Measurements from ENCODE around the gene ADISSP.

The ADISSP gene

DNA sequence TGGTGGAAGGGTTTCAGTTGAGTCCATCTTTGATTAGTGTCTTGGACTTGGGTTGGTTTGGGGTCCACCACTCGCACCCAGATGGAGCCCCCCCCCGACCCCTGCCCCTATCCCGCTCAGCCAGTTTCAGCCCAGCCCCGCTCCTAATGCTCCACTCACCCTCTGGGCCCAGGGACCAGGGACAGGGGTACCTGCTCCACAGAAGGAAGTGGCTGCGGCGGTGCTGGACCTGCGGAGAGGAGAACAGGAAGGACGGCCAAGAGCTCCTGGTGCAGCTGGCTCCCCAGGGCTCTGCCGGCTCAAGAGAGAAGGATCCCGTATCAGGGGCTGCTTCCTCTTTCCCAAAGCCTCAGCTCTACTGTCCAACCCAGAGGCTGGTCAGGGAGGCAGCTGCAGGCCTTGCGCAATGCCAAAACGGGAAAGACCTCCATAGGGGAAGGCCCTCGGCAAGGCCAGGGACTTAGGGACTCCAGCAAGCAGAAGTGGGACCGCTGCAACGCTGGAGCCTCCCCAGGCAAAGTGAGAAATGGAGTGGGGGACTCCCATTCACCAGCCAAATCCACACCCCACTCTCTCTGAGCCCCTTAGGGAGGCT lies 55.2 kb downstream of the ADISSP start, which contains the start of gene SIGLEC1:
TSS of gene SIGLEC1 (minus strand) at position 322 of the 595 bp plus-strand sequence. CDS start 5,472 bp downstream, outside the sequence.
- H3K9ac ChIP-seq (ENCODE audit: low read depth, low read length) = no peak within 1 kb of the TSS
- no peaks in the 10 kb centered on the region for H3K36me3 ChIP-seq (ENCODE audit: control insufficient read depth, insufficient read depth, low read length)
- no peaks in the 10 kb centered on the region for H3K4me1 ChIP-seq (ENCODE audit: control insufficient read depth, insufficient read depth, low read length)
- no peaks in the 10 kb centered on the region for H3K27me3 ChIP-seq (ENCODE audit: control insufficient read depth, insufficient read depth, low read length)
- H3K9me3 ChIP-seq (ENCODE audit: control insufficient read depth, insufficient read depth, low read length) = no peaks in the 10 kb centered on the region
- no peak within 1 kb of the TSS for H3K4me3 ChIP-seq (ENCODE audit: low read depth, low read length)

DNA sequence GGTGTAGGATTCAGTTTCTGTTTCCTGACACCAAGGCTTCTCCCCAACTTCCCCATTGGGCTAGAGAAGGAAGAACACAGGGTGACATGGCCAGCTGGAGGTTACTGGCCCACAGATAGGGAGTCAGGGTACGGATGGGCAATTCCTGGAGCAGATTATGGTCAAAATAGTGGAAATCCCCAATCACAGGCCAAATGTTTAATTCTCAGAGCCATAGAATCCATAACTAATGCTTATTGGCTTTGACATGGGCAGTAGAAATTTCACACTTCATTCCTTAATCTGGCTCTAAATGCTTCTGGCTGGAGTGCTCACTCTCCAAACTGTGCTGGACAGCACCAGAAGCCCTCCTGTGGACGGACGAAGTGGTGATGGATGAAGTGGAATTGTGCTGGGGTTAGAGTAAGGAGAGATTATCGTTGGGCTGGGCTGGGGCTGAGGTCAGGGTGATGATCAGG lies 56.0 kb downstream of the ADISSP start:
- no peaks in the 10 kb centered on the region for H3K36me3 ChIP-seq (ENCODE audit: control insufficient read depth, insufficient read depth, low read length)
- no peak overlapping the region for H3K9ac ChIP-seq (ENCODE audit: low read depth, low read length)
- no peaks in the 10 kb centered on the region for H3K4me1 ChIP-seq (ENCODE audit: control insufficient read depth, insufficient read depth, low read length)
- no peak overlapping the region for H3K4me3 ChIP-seq (ENCODE audit: low read depth, low read length)
- H3K9me3 ChIP-seq (ENCODE audit: control insufficient read depth, insufficient read depth, low read length) = no peaks in the 10 kb centered on the region
- H3K27me3 ChIP-seq (ENCODE audit: control insufficient read depth, insufficient read depth, low read length) = no peaks in the 10 kb centered on the region

GRCh38 chr20:3710703-3711483 lies 56.7 kb downstream of the ADISSP start:
- Histone ChIP-seq H3K9me3 (ENCODE audit: control insufficient read depth, insufficient read depth, low read length) (no peaks in the 10 kb centered on the region), H3K9ac (ENCODE audit: low read depth, low read length) (no peak overlapping the region), H3K4me3 (ENCODE audit: low read depth, low read length) (no peak overlapping the region)

GRCh38 chr20:3710011-3710466 lies 57.5 kb downstream of the ADISSP start:
- no peaks in the 10 kb centered on the region for H3K9me3 ChIP-seq (ENCODE audit: control insufficient read depth, insufficient read depth, low read length)
- H3K27me3 ChIP-seq (ENCODE audit: control insufficient read depth, insufficient read depth, low read length) = no peaks in the 10 kb centered on the region
- no peaks in the 10 kb centered on the region for H3K4me1 ChIP-seq (ENCODE audit: control insufficient read depth, insufficient read depth, low read length)
- no peaks in the 10 kb centered on the region for H3K36me3 ChIP-seq (ENCODE audit: control insufficient read depth, insufficient read depth, low read length)
- no peak overlapping the region for H3K9ac ChIP-seq (ENCODE audit: low read depth, low read length)
- H3K4me3 ChIP-seq (ENCODE audit: low read depth, low read length) = no peak overlapping the region

More at GRCh38 chr20:3710703-3711483, 56.7 kb downstream of the ADISSP start:
- H3K36me3 ChIP-seq (ENCODE audit: control insufficient read depth, insufficient read depth, low read length) = no peaks in the 10 kb centered on the region
- no peaks in the 10 kb centered on the region for H3K27me3 ChIP-seq (ENCODE audit: control insufficient read depth, insufficient read depth, low read length)
- no peaks in the 10 kb centered on the region for H3K4me1 ChIP-seq (ENCODE audit: control insufficient read depth, insufficient read depth, low read length)

- Histone ChIP-seq H3K4me1 (ENCODE audit: control insufficient read depth, insufficient read depth, low read length) (no peaks in the 10 kb centered on the region), H3K9me3 (ENCODE audit: control insufficient read depth, insufficient read depth, low read length) (no peaks in the 10 kb centered on the region), H3K4me3 (ENCODE audit: low read depth, low read length) (no peak overlapping the region), H3K36me3 (ENCODE audit: control insufficient read depth, insufficient read depth, low read length) (no peaks in the 10 kb centered on the region), H3K27me3 (ENCODE audit: control insufficient read depth, insufficient read depth, low read length) (no peaks in the 10 kb centered on the region), H3K9ac (ENCODE audit: low read depth, low read length) (no peak overlapping the region)
Observed at GRCh38 chr20:3707508-3707899, 60.0 kb downstream of the ADISSP start.

DNA sequence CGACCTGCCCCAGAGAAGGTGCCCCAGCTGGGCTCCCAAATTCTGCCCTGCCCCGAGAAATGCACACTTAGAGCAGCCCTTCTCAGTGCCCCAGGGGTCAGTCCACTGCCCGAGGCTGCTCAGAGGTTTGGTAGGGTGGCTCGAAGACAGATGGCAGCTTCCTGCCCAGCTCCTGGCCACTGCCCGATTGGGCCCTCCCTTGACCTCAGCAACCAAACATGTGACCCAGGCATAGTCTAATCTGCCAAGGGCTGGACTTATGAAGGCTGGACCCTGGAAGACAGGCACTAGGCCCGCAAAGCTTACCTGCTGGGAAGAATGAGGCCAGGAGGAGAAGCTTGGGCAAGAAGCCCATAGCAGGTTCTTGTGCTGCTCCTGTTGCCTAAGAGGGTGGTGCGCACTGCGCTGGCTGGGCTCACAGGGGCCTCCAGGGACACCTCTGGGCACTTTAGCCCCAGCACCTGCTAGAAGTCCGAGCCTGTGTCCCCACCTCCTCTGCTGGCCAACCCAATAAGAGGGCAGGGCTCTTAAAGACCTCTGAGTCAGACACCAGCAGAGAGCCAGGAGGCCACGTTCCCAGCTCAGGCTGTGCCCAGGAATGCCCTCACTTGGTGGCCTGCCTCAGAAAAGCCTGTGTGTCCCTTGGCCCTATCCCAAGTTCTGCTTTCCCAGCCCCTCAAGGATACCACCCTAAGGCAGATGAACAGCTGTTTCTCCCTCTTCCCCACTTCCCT lies 60.6 kb downstream of the ADISSP start:
- Histone ChIP-seq H3K9me3 (ENCODE audit: control insufficient read depth, insufficient read depth, low read length) (no peaks in the 10 kb centered on the region), H3K27me3 (ENCODE audit: control insufficient read depth, insufficient read depth, low read length) (no peaks in the 10 kb centered on the region), H3K4me1 (ENCODE audit: control insufficient read depth, insufficient read depth, low read length) (no peaks in the 10 kb centered on the region), H3K9ac (ENCODE audit: low read depth, low read length) (no peak overlapping the region), H3K36me3 (ENCODE audit: control insufficient read depth, insufficient read depth, low read length) (no peaks in the 10 kb centered on the region), H3K4me3 (ENCODE audit: low read depth, low read length) (no peak overlapping the region)

DNA sequence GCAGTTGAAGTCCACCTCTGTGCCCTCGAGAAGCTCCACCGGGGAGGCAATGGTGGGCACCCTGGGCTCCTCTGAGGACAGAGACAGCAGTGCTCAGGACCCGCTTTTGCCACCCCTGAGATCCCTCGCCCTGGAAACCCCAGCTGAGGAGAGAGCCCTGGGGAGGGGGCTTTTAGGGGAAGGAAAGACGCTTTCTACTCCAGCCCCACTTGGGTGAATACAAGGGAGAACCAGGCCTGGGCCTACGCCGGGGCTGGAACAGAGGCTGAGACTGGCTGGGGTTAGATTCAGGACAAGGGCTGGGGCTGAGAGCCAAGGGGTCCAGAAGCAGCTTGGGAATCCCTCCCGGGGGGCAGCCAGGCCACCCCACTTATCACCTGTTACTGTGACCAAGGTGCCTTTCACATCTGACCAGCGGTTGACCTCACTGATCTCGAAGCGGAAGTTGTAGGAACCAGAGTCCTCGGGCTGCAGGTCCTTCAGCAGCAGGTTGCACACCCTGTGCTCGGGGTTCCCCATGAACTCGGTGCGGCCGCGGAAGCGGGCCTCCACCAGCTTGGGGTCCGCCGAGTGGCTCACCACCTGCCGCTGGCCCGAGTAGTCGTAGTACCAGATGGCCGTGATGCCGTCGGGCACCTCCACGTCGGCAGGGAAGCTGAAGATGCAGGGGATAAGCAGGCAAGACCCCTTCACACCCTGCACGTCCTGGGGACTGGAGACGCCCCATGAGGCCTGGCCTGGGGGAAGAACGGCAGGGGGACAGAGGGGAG lies 61.4 kb downstream of the ADISSP start:
- Histone ChIP-seq H3K36me3 (ENCODE audit: control insufficient read depth, insufficient read depth, low read length) (no peaks in the 10 kb centered on the region), H3K4me1 (ENCODE audit: control insufficient read depth, insufficient read depth, low read length) (no peaks in the 10 kb centered on the region), H3K9ac (ENCODE audit: low read depth, low read length) (no peak overlapping the region), H3K27me3 (ENCODE audit: control insufficient read depth, insufficient read depth, low read length) (no peaks in the 10 kb centered on the region), H3K4me3 (ENCODE audit: low read depth, low read length) (no peak overlapping the region), H3K9me3 (ENCODE audit: control insufficient read depth, insufficient read depth, low read length) (no peaks in the 10 kb centered on the region)

GRCh38 chr20:3705491-3705969 lies 62.0 kb downstream of the ADISSP start:
- H3K9ac ChIP-seq (ENCODE audit: low read depth, low read length) = peak overlapping the region; percentile 37
- no peaks in the 10 kb centered on the region for H3K27me3 ChIP-seq (ENCODE audit: control insufficient read depth, insufficient read depth, low read length)
- H3K4me3 ChIP-seq (ENCODE audit: low read depth, low read length) = no peak overlapping the region
- no peaks in the 10 kb centered on the region for H3K36me3 ChIP-seq (ENCODE audit: control insufficient read depth, insufficient read depth, low read length)
- H3K4me1 ChIP-seq (ENCODE audit: control insufficient read depth, insufficient read depth, low read length) = no peaks in the 10 kb centered on the region
- H3K9me3 ChIP-seq (ENCODE audit: control insufficient read depth, insufficient read depth, low read length) = no peaks in the 10 kb centered on the region

GRCh38 chr20:3704087-3704486 lies 63.5 kb downstream of the ADISSP start:
- H3K9ac ChIP-seq (ENCODE audit: low read depth, low read length) = no peak overlapping the region
- H3K9me3 ChIP-seq (ENCODE audit: control insufficient read depth, insufficient read depth, low read length) = no peaks in the 10 kb centered on the region
- no peaks in the 10 kb centered on the region for H3K4me1 ChIP-seq (ENCODE audit: control insufficient read depth, insufficient read depth, low read length)
- no peak overlapping the region for H3K4me3 ChIP-seq (ENCODE audit: low read depth, low read length)
- no peaks in the 10 kb centered on the region for H3K27me3 ChIP-seq (ENCODE audit: control insufficient read depth, insufficient read depth, low read length)
- no peaks in the 10 kb centered on the region for H3K36me3 ChIP-seq (ENCODE audit: control insufficient read depth, insufficient read depth, low read length)

Data from iPS-15b (cell line).